Fibroblast of lung (primary cell): Measurements from ENCODE around the gene DIP2A. TPM values are rescaled to one million over a fixed set of nuclear protein-coding genes. Genes with fewer than 3 reads are reported as not detected.

Experiments
- DNase-seq, 2 donors: peaks; one replicate each; pipeline versions ENCODE4 v3.0.0 to v3.0.0-alpha.2; 2010; ENCODE audit warnings: low read depth in 2 of 2
- H2AFZ ChIP-seq: 2 replicates; pipeline ENCODE4 v1.5.1; 2012; ENCODE audit warnings: low read length, control low read depth, inconsistent platforms
- H3K27ac ChIP-seq: 2 replicates; pipeline ENCODE4 v1.5.1; 2011; ENCODE audit warnings: low read length, control low read depth; ENCODE audit not compliant: insufficient read depth
- H3K27me3 ChIP-seq: 2 replicates; pipeline ENCODE4 v1.5.1; 2011; ENCODE audit warnings: mild to moderate bottlenecking, low read length; ENCODE audit not compliant: control insufficient read depth, insufficient read depth
- H3K36me3 ChIP-seq: 2 replicates; pipeline ENCODE4 v1.5.1; 2011; ENCODE audit warnings: low read length; ENCODE audit not compliant: control insufficient read depth, insufficient read depth
- H3K4me1 ChIP-seq: 2 replicates; pipeline ENCODE4 v1.5.1; 2011; ENCODE audit warnings: low read length; ENCODE audit not compliant: control insufficient read depth, insufficient read depth; ENCODE audit errors: extremely low read depth
- H3K4me2 ChIP-seq: 2 replicates; pipeline ENCODE4 v1.5.1; 2011; ENCODE audit warnings: low read length, control low read depth; ENCODE audit not compliant: insufficient read depth; ENCODE audit errors: extremely low read depth
- H3K4me3 ChIP-seq, 4 experiments: fragments of 200-600 bp in 1 of 4; sonication (generic) in 1 of 4; replicated peaks in 1 of 4; 2 replicates each; pipeline ENCODE4 v1.5.1; 2011 to 2016; ENCODE audit warnings: low read length in 4 of 4, low read depth in 3 of 4, mild to moderate bottlenecking in 3 of 4, control low read depth in 2 of 4, inconsistent platforms in 1 of 4, mixed read lengths in 1 of 4; ENCODE audit not compliant: insufficient read depth in 1 of 4; ENCODE audit errors: control extremely low read depth in 1 of 4
- H3K79me2 ChIP-seq: 2 replicates; pipeline ENCODE4 v1.5.1; 2012; ENCODE audit warnings: mild to moderate bottlenecking, low read length, inconsistent platforms; ENCODE audit not compliant: control insufficient read depth, insufficient read depth
- H3K9ac ChIP-seq: 2 replicates; pipeline ENCODE4 v1.5.1; 2011; ENCODE audit warnings: mild to moderate bottlenecking, low read length, control low read depth; ENCODE audit not compliant: insufficient read depth
- H3K9me3 ChIP-seq: 2 replicates; pipeline ENCODE4 v1.5.1; 2012; ENCODE audit warnings: low read depth, low read length; ENCODE audit not compliant: control insufficient read depth, insufficient read depth
- H4K20me1 ChIP-seq: 2 replicates; pipeline ENCODE4 v1.5.1; 2011; ENCODE audit warnings: low read length; ENCODE audit not compliant: control insufficient read depth, insufficient read depth; ENCODE audit errors: extremely low read depth
- CTCF ChIP-seq, 2 donors: IDR thresholded peaks in 1 of 2; conservative IDR thresholded peaks in 1 of 2; 1 replicate in 1 of 2; 2 replicates in 1 of 2; pipeline ENCODE4 v1.5.1; 2011 to 2012; ENCODE audit warnings: low read length in 2 of 2, control low read depth in 1 of 2, inconsistent platforms in 1 of 2, low read depth in 1 of 2, mild to moderate bottlenecking in 1 of 2
- EZH2 ChIP-seq: IDR thresholded peaks from 2 replicates; pipeline ENCODE4 v1.5.1; 2012; ENCODE audit warnings: low read length, control low read depth, mild to moderate bottlenecking; ENCODE audit errors: missing control alignments
- polyA plus RNA-seq, 2 donors: library from polyadenylated mRNA; depleted of rRNA in 1 of 2; stranded (reverse) in 1 of 2; unstranded in 1 of 2; fragments of >200 nt; gene quantifications; 2 replicates each; pipeline ENCODE4 v1.2.1, GENCODE V29; 2011 to 2012; ENCODE audit warnings: missing spikeins in 1 of 2
- total RNA-seq: library from RNA; depleted of rRNA; stranded (reverse); fragments of >200 nt; gene quantifications from 2 replicates; pipeline ENCODE4 v1.2.1, GENCODE V29; 2014

Gene DIP2A
- total and polyA plus RNA-seq, 2 donors (not counting 1 experiment from before 2014, with no cell fraction given) = 16.3 to 21.1 TPM

DNA sequence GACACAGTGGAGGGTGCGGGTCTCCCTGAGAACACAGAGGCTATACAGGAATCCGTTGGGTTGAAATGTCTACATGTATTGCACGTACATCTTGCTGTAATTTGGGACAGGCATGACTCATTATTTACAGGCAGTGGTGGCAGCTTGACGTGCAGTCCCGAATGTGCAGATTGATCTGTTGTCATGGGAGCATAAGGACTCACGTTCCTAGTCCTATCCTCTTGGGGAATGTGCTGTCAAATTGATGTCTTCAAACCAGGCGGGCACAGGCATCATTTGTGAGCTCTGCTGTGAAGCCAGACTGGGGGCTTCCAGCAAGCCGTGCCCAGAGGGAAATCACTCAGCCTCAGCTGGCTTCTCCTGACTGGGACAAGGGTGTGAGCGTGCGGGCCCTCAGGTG, 105.7 kb downstream of the DIP2A start:
- Histone ChIP-seq H3K36me3 (peaks cover 23% of the 10 kb centered on the region), H3K9ac (no peak overlapping the region), H3K4me3 (no peak overlapping the region), H2AFZ (no peak overlapping the region), H3K4me1 (no peaks in the 10 kb centered on the region), H3K4me2 (no peak overlapping the region), H4K20me1 (no peaks in the 10 kb centered on the region), H3K27ac (no peak overlapping the region), H3K27me3 (no peaks in the 10 kb centered on the region), H3K79me2 (no peaks in the 10 kb centered on the region), H3K9me3 (no peaks in the 10 kb centered on the region)
- TF ChIP-seq EZH2 (no peak), CTCF (conservative IDR thresholded peaks at IDR 0.05 in 1 of 2, IDR thresholded peaks at IDR 0.05 in 1 of 2; ENCODE audit: low read depth in 1 of 2, low read length in 2 of 2) (no peak)
- DNase-seq = no peak

DNA sequence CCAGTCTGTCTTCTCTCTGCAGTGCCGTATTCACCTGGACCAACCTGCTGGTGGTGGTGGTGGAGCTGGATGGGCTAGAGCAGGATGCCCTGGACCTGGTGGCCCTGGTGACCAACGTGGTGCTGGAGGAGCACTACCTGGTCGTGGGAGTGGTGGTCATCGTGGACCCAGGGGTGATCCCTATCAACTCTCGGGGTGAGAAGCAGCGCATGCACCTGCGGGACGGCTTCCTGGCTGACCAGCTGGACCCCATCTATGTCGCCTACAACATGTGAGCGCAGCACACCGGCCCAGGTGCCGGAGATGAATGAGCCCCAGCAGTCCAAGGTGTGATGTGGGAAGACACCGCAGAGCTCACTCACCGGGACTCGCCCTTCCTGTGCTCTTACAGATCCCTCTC, 108.7 kb downstream of the DIP2A start:
- no peak for TF ChIP-seq EZH2
- TF ChIP-seq CTCF (conservative IDR thresholded peaks at IDR 0.05 in 1 of 2, IDR thresholded peaks at IDR 0.05 in 1 of 2; ENCODE audit: low read depth in 1 of 2, low read length in 2 of 2) = no peak
- Histone ChIP-seq H3K36me3 (peaks cover 23% of the 10 kb centered on the region), H3K4me3 (no peak overlapping the region), H4K20me1 (no peaks in the 10 kb centered on the region), H3K79me2 (no peaks in the 10 kb centered on the region), H3K4me1 (no peaks in the 10 kb centered on the region), H3K9ac (no peak overlapping the region), H3K9me3 (no peaks in the 10 kb centered on the region), H2AFZ (no peak overlapping the region), H3K4me2 (no peak overlapping the region), H3K27me3 (no peaks in the 10 kb centered on the region), H3K27ac (no peak overlapping the region)
- DNase-seq = no peak

GRCh38 chr21:46568562-46568961, 109.9 kb downstream of the DIP2A start:
- Histone ChIP-seq H3K9me3 (no peaks in the 10 kb centered on the region), H3K27ac (no peak overlapping the region), H3K36me3 (peaks cover 19% of the 10 kb centered on the region), H2AFZ (no peak overlapping the region), H3K4me2 (no peak overlapping the region), H3K27me3 (no peaks in the 10 kb centered on the region), H3K4me3 (no peak overlapping the region), H3K79me2 (no peaks in the 10 kb centered on the region), H4K20me1 (no peaks in the 10 kb centered on the region), H3K9ac (no peak overlapping the region), H3K4me1 (no peaks in the 10 kb centered on the region)
- no peak for DNase-seq
- TF ChIP-seq EZH2 (no peak), CTCF (conservative IDR thresholded peaks at IDR 0.05 in 1 of 2, IDR thresholded peaks at IDR 0.05 in 1 of 2; ENCODE audit: low read depth in 1 of 2, low read length in 2 of 2) (no peak)
